Right cardiac atrium (tissue), 5 donors: Measurements from ENCODE around the gene C19orf85. TPM values are rescaled to one million over a fixed set of nuclear protein-coding genes. Genes with fewer than 3 reads are reported as not detected.

Experiments used
- ATAC-seq, 2 donors: fragments of 200-7000 bp; cut with Tn5 transposase; one replicate each; pipeline versions ENCODE4 v1.8.0 to v1.9.1; 2020; ENCODE audit warnings: moderate library complexity in 2 of 2, mild to moderate bottlenecking in 1 of 2
- DNase-seq, 3 donors: peaks; one replicate each; pipeline ENCODE4 v3.0.0-alpha.2; 2020
- H3K27ac ChIP-seq: one replicate; pipeline ENCODE4 v1.5.1; 2013; ENCODE audit warnings: mild to moderate bottlenecking, low read length, control low read depth, moderate library complexity
- H3K27me3 ChIP-seq: one replicate; pipeline ENCODE4 v1.6.1; 2013; ENCODE audit not compliant: control insufficient read depth, insufficient read depth
- H3K4me1 ChIP-seq: one replicate; pipeline ENCODE4 v1.6.1; 2013; ENCODE audit warnings: low read length; ENCODE audit not compliant: control insufficient read depth, insufficient read depth
- H3K4me3 ChIP-seq: one replicate; pipeline ENCODE4 v1.5.1; 2013; ENCODE audit warnings: low read length, control low read depth
- H3K9me3 ChIP-seq: one replicate; pipeline ENCODE4 v1.6.1; 2013; ENCODE audit warnings: low read length; ENCODE audit not compliant: control insufficient read depth
- whole genome bisulfite sequencing: extraction: QIAGEN DNeasy Blood & Tissue Kit; methylation state at CpG from one replicate; pipeline ENCODE4 v1.1.7; 2013; 5-methylcytosine and 5-hydroxymethylcytosine counted together
- intact Hi-C, 4 donors: fragments of 100-400 bp; cut with DNase I; formaldehyde crosslinking; loops; one replicate each; pipeline versions ENCODE4 v1.11.0 to v1.14.0; 2022 to 2023
- polyA plus RNA-seq: library from polyadenylated mRNA; stranded (reverse); fragments of 200-250 nt; gene quantifications from one replicate; pipeline ENCODE4 v1.2.3, GENCODE V29; 2013
- total RNA-seq, 4 donors: library from RNA; stranded (reverse); fragmentation: NEBNext Ultra II Directional; extraction: Animal tissue kit (Norgen Biotek cat#: 25700); gene quantifications; one replicate each; pipeline ENCODE4 v1.2.1, GENCODE V29; 2021
- donor health status: healthy with polysubstance abuse.
- donor health status: DM: no; HTN: yes; CAD: no.
- donor health status: DM: no; HTN: no; CAD: no.
- donor health status: DM: no; HTN: yes; CAD: no; lungs with severe emphysema.
- donor health status: DM: yes; HTN: yes; CAD: no.

C19orf85 gene
- total and polyA plus RNA-seq, 5 donors, result not detected

GRCh38 chr19:55482156-55482961 is 17.8 kb upstream of the C19orf85 start:
- intact Hi-C loops, result no loop called here
- Histone ChIP-seq H3K4me1 (peaks cover 3% of the 10 kb centered on the region), H3K4me3 (no peak overlapping the region), H3K9me3 (no peaks in the 10 kb centered on the region), H3K27ac (no peak overlapping the region), H3K27me3 (no peaks in the 10 kb centered on the region)
- no peak for ATAC-seq
- peak in 2 of 3 donors; percentile 46 to 51 for DNase-seq
- WGBS, result 88% methylated on average over 83 of the region's 83 CpGs

- DNase-seq, result peak in 2 of 3 donors; percentile 37 to 52
- H3K4me3 ChIP-seq, result no peak overlapping the region
- H3K27ac ChIP-seq, result no peak overlapping the region
- intact Hi-C loops, result no loop called here
- no peak for ATAC-seq
- H3K9me3 ChIP-seq, result no peaks in the 10 kb centered on the region
- H3K4me1 ChIP-seq, result peaks cover 2% of the 10 kb centered on the region
- 79% methylated on average over 40 of the region's 40 CpGs for WGBS
- H3K27me3 ChIP-seq, result no peaks in the 10 kb centered on the region
These were observed 17.2 kb upstream of the C19orf85 start for GRCh38 chr19:55481794-55482155.

DNA sequence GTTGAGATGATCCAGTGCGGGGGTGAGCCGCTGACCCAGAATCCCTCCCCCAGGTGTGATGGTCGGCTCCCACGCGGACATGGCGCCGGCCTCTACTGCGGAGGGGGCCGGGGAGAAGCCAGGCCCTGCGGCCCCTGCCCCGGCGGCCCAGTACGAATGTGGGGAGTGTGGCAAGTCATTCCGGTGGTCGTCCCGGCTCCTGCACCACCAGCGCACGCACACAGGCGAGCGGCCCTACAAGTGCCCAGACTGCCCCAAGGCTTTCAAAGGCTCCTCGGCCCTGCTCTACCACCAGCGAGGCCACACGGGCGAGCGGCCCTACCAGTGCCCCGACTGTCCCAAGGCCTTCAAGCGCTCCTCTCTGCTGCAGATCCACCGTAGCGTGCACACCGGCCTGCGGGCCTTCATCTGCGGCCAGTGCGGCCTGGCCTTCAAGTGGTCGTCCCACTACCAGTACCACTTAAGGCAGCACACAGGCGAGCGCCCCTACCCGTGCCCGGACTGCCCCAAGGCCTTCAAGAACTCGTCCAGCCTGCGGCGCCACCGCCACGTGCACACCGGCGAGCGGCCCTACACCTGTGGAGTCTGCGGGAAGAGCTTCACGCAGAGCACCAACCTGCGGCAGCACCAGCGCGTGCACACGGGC is 16.7 kb upstream of the C19orf85 start:
- no peaks in the 10 kb centered on the region for H3K4me1 ChIP-seq
- ATAC-seq, result no peak

GRCh38 chr19:55479451-55480230 is 15.1 kb upstream of the C19orf85 start:
- H3K27me3 ChIP-seq, result no peaks in the 10 kb centered on the region
- H3K9me3 ChIP-seq, result no peaks in the 10 kb centered on the region
- DNase-seq (peak in 2 of 3 donors; percentile 31 to 63), ATAC-seq (no peak)
- intact Hi-C loops, result no loop called here
- WGBS, result 67% methylated on average over 15 of the region's 15 CpGs
- no peak overlapping the region for H3K4me3 ChIP-seq
- H3K27ac ChIP-seq, result peak overlapping the region; percentile 81
- H3K4me1 ChIP-seq, result peaks cover 4% of the 10 kb centered on the region

More for the DNA sequence above, 16.7 kb upstream of the C19orf85 start:
- H3K9me3 ChIP-seq, result no peaks in the 10 kb centered on the region
- intact Hi-C loops, result no loop called here
- H3K4me3 ChIP-seq, result no peak overlapping the region
- DNase-seq, result peak in 2 of 3 donors; percentile 53 to 55
- H3K27ac ChIP-seq, result no peak overlapping the region
- WGBS, result 94% methylated on average over 52 of the region's 52 CpGs
- H3K27me3 ChIP-seq, result no peaks in the 10 kb centered on the region

DNA sequence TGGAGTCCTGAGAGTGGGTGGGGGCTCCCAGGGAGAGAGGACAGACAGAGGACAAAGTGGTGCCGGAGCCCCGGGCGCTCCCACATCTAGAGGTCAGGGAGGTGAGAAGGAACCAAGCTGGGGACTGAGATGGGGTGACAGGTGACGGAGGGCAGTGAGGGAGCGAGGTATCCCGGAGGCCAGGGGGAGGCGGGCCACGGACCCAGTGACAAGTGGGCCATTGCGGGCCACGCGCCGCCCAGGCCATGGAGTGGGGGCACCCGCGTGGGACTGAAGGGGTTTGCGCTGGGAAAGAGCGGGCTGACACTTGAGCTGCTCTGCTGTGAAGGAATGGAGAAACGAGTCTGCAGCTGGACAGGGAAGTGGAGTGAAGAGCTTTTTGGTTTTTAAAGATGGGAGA is 14.5 kb upstream of the C19orf85 start:
- H3K27me3 ChIP-seq, result no peaks in the 10 kb centered on the region
- no peak overlapping the region for H3K4me3 ChIP-seq
- ATAC-seq, result no peak
- peak overlapping the region; percentile 58 for H3K27ac ChIP-seq
- no peaks in the 10 kb centered on the region for H3K9me3 ChIP-seq
- H3K4me1 ChIP-seq, result peaks cover 4% of the 10 kb centered on the region
- DNase-seq, result peak in 2 of 3 donors; percentile 37 to 43
- WGBS, result 78% methylated on average over 17 of the region's 17 CpGs
- intact Hi-C loops, result no loop called here

DNA sequence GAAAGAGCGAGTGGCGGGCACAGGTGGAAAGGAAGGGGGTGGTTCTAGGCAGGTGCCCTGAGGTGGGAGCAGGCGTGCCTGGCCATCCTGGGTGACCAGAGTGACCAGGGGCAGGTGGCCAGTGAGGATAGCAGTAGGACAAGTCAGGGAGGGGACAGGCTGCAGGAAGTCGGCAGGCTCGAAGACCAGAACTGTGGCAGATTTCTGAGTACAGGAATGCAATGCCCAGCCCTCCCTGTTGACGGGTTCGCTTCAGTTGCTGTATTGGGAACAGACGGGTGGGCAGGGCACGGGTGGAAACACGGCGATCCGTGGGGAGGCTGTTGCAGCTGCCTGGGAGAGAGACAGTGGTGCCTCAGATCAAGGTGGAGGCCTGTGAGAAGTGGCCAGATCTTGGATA is 13.8 kb upstream of the C19orf85 start:
- H3K27ac ChIP-seq, result no peak overlapping the region
- WGBS, result 85% methylated on average over 12 of the region's 12 CpGs
- H3K9me3 ChIP-seq, result no peaks in the 10 kb centered on the region
- intact Hi-C loops, result no loop called here
- ATAC-seq, result no peak
- H3K4me1 ChIP-seq, result peaks cover 4% of the 10 kb centered on the region
- peak in 2 of 3 donors; percentile 45 to 47 for DNase-seq
- H3K27me3 ChIP-seq, result no peaks in the 10 kb centered on the region
- H3K4me3 ChIP-seq, result no peak overlapping the region

DNA sequence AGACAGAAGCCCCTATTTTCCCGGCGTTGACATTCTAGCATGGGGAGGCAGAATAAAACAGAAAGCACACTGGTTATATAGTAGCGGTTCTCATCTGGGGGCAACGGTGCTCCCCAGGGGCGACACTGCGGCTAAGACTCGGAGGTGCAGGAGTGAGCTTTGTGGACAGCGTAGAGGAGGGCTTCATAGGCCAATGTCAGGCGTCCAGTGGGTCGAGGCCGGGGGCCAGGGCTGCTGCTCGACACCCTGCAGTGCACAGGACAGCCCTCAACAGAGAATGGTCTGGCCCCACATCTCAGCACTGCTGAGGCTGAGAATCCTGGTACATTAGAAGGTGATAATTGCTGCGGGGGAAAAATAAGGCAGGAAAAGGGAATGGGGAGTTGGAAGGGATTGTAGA is 13.4 kb upstream of the C19orf85 start:
- no peaks in the 10 kb centered on the region for H3K27me3 ChIP-seq
- intact Hi-C loops, result no loop called here
- peaks cover 4% of the 10 kb centered on the region for H3K4me1 ChIP-seq
- ATAC-seq, result no peak
- no peak overlapping the region for H3K27ac ChIP-seq
- H3K9me3 ChIP-seq, result no peaks in the 10 kb centered on the region
- 82% methylated on average over 13 of the region's 13 CpGs for WGBS
- DNase-seq, result peak in 1 of 3 donors; percentile 39
- no peak overlapping the region for H3K4me3 ChIP-seq

GRCh38 chr19:55476100-55476775 is 11.7 kb upstream of the C19orf85 start, which contains the start of gene ZNF628:
Gene ZNF628, plus strand, starts transcription at chr19:55476617. Its CDS starts 3,294 bp downstream, at chr19:55479911.
- no peaks in the 10 kb centered on the region for H3K9me3 ChIP-seq
- intact Hi-C loops, result no loop called here

DNA sequence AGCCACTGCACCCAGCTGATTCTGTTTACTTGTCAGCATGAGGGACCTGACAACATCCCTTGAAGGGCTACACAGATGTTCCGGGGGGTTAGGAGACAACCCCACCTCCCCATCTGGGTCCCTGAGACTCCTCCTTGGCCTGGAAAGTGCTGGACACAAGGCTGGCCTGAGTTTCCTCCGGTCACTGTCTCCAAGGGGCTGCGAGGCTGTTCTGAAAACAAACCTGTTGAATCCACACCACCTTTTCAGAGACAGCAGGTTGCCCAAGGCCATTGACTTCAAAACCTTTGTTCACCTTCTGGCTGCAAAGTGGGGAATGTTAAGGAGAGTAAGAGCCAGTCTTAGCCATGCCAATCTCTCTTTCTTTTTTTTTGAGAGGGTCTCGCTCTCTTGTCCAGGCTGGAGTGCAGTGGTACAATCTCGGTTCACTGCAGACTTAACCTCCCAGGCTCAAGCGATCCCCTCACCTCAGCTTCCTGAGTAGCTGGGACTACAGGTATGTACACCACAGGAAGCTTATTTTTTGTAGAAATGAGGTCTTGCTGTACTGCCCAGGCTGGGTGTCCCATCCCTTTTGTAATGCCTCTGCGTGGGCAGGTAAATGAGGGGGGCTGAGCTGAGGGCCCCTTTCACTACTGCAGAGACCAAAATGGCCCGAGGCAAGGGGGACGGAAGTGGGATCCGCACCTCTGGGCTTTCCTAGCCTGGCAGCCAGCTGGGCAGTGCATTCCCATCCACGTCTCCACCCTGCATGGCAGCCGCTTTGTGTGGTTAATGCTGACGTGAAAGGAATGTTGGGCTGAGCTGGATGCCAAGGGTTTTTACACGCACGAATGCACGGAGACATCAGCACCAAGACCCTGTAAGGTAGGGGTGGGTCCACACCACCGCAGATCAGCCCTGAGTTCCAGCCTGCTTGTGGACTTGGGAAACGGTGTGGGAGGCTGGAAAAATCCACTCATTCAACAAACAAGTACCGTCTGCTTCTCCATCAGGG is 10.0 kb upstream of the C19orf85 start:
- Histone ChIP-seq H3K9me3 (no peaks in the 10 kb centered on the region), H3K27ac (no peak overlapping the region), H3K4me1 (peaks cover 4% of the 10 kb centered on the region), H3K4me3 (no peak overlapping the region), H3K27me3 (no peaks in the 10 kb centered on the region)
- DNase-seq (peak in 1 of 3 donors; percentile 44), ATAC-seq (no peak)
- intact Hi-C loops, result no loop called here
- WGBS, result 88% methylated on average over 19 of the region's 19 CpGs

More at GRCh38 chr19:55476100-55476775, 11.7 kb upstream of the C19orf85 start, which contains the start of gene ZNF628:
- DNase-seq (peak; percentile 99 to 100 (median 100)), ATAC-seq (peak; percentile 97)
- Histone ChIP-seq H3K27ac (peak within 1 kb of the TSS; percentile 82), H3K27me3 (no peaks in the 10 kb centered on the region), H3K4me1 (peaks cover 4% of the 10 kb centered on the region), H3K4me3 (peak within 1 kb of the TSS; percentile 76)
- WGBS, result under 1% methylated on average over 61 of the region's 61 CpGs
